H9 (cell line): ENCODE results near the gene USH2A. TPM values are rescaled to one million over a fixed set of nuclear protein-coding genes. Genes with fewer than 3 reads are reported as not detected.
A peak's percentile ranks its signal among the peaks of the same experiment; 100 is the strongest.

Source experiments
- DNase-seq: peaks from one replicate; pipeline ENCODE4 v3.0.0-alpha.2; 2017
- H2AFZ ChIP-seq: one replicate; pipeline ENCODE4 v1.6.1; 2013; ENCODE audit warnings: mild to moderate bottlenecking, low read length, control low read depth, moderate library complexity
- H2AK5ac ChIP-seq: 2 replicates; pipeline ENCODE4 v1.6.1; 2013; ENCODE audit warnings: low read length, control low read depth, mixed read lengths; ENCODE audit not compliant: insufficient read length
- H2BK120ac ChIP-seq: one replicate; pipeline ENCODE4 v1.6.1; 2013; ENCODE audit warnings: low read depth, mild to moderate bottlenecking, low read length, control low read depth, inconsistent platforms; ENCODE audit not compliant: poor library complexity, severe bottlenecking
- H2BK12ac ChIP-seq: 2 replicates; pipeline ENCODE4 v1.6.1; 2013; ENCODE audit warnings: low read length, control low read depth, mixed read lengths, low read depth; ENCODE audit not compliant: insufficient read length
- H2BK15ac ChIP-seq: 2 replicates; pipeline ENCODE4 v1.6.1; 2013; ENCODE audit warnings: low read depth, low read length, control low read depth
- H2BK20ac ChIP-seq: one replicate; pipeline ENCODE4 v1.6.1; 2013; ENCODE audit warnings: low read depth, mild to moderate bottlenecking, low read length, control low read depth, inconsistent platforms; ENCODE audit not compliant: poor library complexity, severe bottlenecking
- H2BK5ac ChIP-seq: 2 replicates; pipeline ENCODE4 v1.6.1; 2013; ENCODE audit warnings: low read length, control low read depth, mixed read lengths; ENCODE audit not compliant: insufficient read length
- H3K14ac ChIP-seq: 2 replicates; pipeline ENCODE4 v1.6.1; 2013; ENCODE audit warnings: low read length, control low read depth; ENCODE audit not compliant: insufficient read depth
- H3K18ac ChIP-seq: 2 replicates; pipeline ENCODE4 v1.6.1; 2013; ENCODE audit warnings: low read depth, mild to moderate bottlenecking, mixed read lengths, low read length, control low read depth; ENCODE audit not compliant: insufficient read length
- H3K23ac ChIP-seq: 2 replicates; pipeline ENCODE4 v1.6.1; 2013; ENCODE audit warnings: low read length, control low read depth, mixed read lengths, low read depth; ENCODE audit not compliant: insufficient read length
- H3K23me2 ChIP-seq: 2 replicates; pipeline ENCODE4 v1.6.1; 2013; ENCODE audit warnings: low read depth, mild to moderate bottlenecking, mixed read lengths, low read length, control low read depth; ENCODE audit not compliant: insufficient read length, poor library complexity, severe bottlenecking
- H3K27ac ChIP-seq: 2 replicates; pipeline ENCODE4 v1.5.1; 2013; ENCODE audit warnings: low read length, control low read depth, mixed read lengths, low read depth; ENCODE audit not compliant: insufficient read length
- H3K27me3 ChIP-seq: 2 replicates; pipeline ENCODE4 v1.6.1; 2013; ENCODE audit warnings: low read length, control low read depth, inconsistent platforms; ENCODE audit not compliant: insufficient read depth
- H3K4ac ChIP-seq: 2 replicates; pipeline ENCODE4 v1.6.1; 2013; ENCODE audit warnings: low read depth, mild to moderate bottlenecking, control low read depth, inconsistent platforms, low read length, moderate library complexity
- H3K4me1 ChIP-seq: 2 replicates; pipeline ENCODE4 v1.6.1; 2013; ENCODE audit warnings: low read length, control low read depth, inconsistent platforms; ENCODE audit not compliant: insufficient read depth
- H3K4me2 ChIP-seq: 2 replicates; pipeline ENCODE4 v1.6.1; 2013; ENCODE audit warnings: low read length, control low read depth, mixed read lengths; ENCODE audit not compliant: insufficient read length, insufficient read depth
- H3K56ac ChIP-seq: 2 replicates; pipeline ENCODE4 v1.6.1; 2013; ENCODE audit warnings: low read depth, mild to moderate bottlenecking, mixed read lengths, low read length, control low read depth; ENCODE audit not compliant: insufficient read length
- H3K79me1 ChIP-seq: 2 replicates; pipeline ENCODE4 v1.6.1; 2013; ENCODE audit warnings: low read depth, mild to moderate bottlenecking, moderate library complexity, low read length, control low read depth, inconsistent platforms; ENCODE audit not compliant: insufficient read depth, poor library complexity, severe bottlenecking
- H3K79me2 ChIP-seq: 2 replicates; pipeline ENCODE4 v1.6.1; 2013; ENCODE audit warnings: low read length, control low read depth, inconsistent platforms; ENCODE audit not compliant: insufficient read depth
- H3K9ac ChIP-seq: 2 replicates; pipeline ENCODE4 v1.6.1; 2013; ENCODE audit warnings: low read length, control low read depth, mixed read lengths; ENCODE audit not compliant: insufficient read length; ENCODE audit errors: extremely low read depth
- H3K9me3 ChIP-seq: one replicate; pipeline ENCODE4 v1.6.1; 2013; ENCODE audit warnings: low read depth, low read length, inconsistent platforms; ENCODE audit not compliant: control insufficient read depth
- H3T11ph ChIP-seq: one replicate; pipeline ENCODE4 v1.6.1; 2013; ENCODE audit warnings: mild to moderate bottlenecking, low read length, control low read depth, inconsistent platforms
- H4K20me1 ChIP-seq: one replicate; pipeline ENCODE4 v1.6.1; 2013; ENCODE audit not compliant: control insufficient read depth, insufficient read length, insufficient read depth
- H4K5ac ChIP-seq: 2 replicates; pipeline ENCODE4 v1.6.1; 2013; ENCODE audit warnings: low read depth, mild to moderate bottlenecking, mixed read lengths, low read length, control low read depth; ENCODE audit not compliant: insufficient read length
- H4K8ac ChIP-seq: replicated peaks from 2 replicates; pipeline ENCODE4 v1.6.1; 2013; ENCODE audit warnings: low read length, control low read depth, mixed read lengths, low read depth; ENCODE audit not compliant: insufficient read length
- H4K91ac ChIP-seq: 2 replicates; pipeline ENCODE4 v1.6.1; 2013; ENCODE audit warnings: low read depth, mild to moderate bottlenecking, moderate library complexity, mixed read lengths, low read length, control low read depth; ENCODE audit not compliant: insufficient read length
- H3K27ac Mint-ChIP-seq, 3 experiments: 2 replicates in 2 of 3; 3 replicates in 1 of 3; pipeline ENCODE4 v1.8.0; 2020 to 2021; ENCODE audit warnings: mixed read lengths in 3 of 3, mild to moderate bottlenecking in 1 of 3, moderate library complexity in 1 of 3
- H3K27me3 Mint-ChIP-seq: 2 replicates; pipeline ENCODE4 v1.8.0; 2021; ENCODE audit warnings: low read depth, mild to moderate bottlenecking, moderate library complexity, mixed read lengths
- H3K36me3 Mint-ChIP-seq, 3 experiments: 2 replicates in 2 of 3; 3 replicates in 1 of 3; pipeline ENCODE4 v1.8.0; 2020 to 2021; ENCODE audit warnings: low read depth in 3 of 3, mixed read lengths in 3 of 3; ENCODE audit not compliant: insufficient read depth in 1 of 3
- H3K4me1 Mint-ChIP-seq, 2 experiments: 2 replicates each; pipeline ENCODE4 v1.8.0; 2020; ENCODE audit warnings: mixed read lengths in 2 of 2
- H3K4me3 Mint-ChIP-seq, 2 experiments: 2 replicates in 1 of 2; 3 replicates in 1 of 2; pipeline ENCODE4 v1.8.0; 2020 to 2021; ENCODE audit warnings: mild to moderate bottlenecking in 2 of 2, mixed read lengths in 2 of 2, moderate library complexity in 1 of 2
- H3K9me3 Mint-ChIP-seq, 2 experiments: 2 replicates in 1 of 2; 3 replicates in 1 of 2; pipeline ENCODE4 v1.8.0; 2020; ENCODE audit warnings: mild to moderate bottlenecking in 2 of 2, mixed read lengths in 2 of 2, moderate library complexity in 1 of 2
- CTCF ChIP-seq: fragments of 200-600 bp; sonication (generic); conservative IDR thresholded peaks from 3 replicates; pipeline ENCODE4 v1.8.0; 2021; ENCODE audit warnings: antibody characterized with exemption, mild to moderate bottlenecking
- WGBS: extraction: QIAGEN DNeasy Blood & Tissue Kit; methylation state at CpG from one replicate; pipeline ENCODE4 v1.1.7; 2013; ENCODE audit warnings: missing lambda C conversion rate, low lambda C conversion rate, mixed read lengths; ENCODE audit not compliant: insufficient read length; ENCODE audit errors: extremely low coverage; 5-methylcytosine and 5-hydroxymethylcytosine counted together
- total RNA-seq: library from RNA; stranded (reverse); gene quantifications from 2 replicates; pipeline ENCODE4 v1.2.1, GENCODE V29; 2021

Gene USH2A
- total RNA-seq, 1 experiment from 2014 or later = 0.11 TPM

GRCh38 chr1:215971793-215972441 lies 451.3 kb downstream of the USH2A start:
- H2BK20ac ChIP-seq = no peak overlapping the region
- no peak overlapping the region for H3T11ph ChIP-seq
- Mint-ChIP-seq H3K36me3 (no peaks in the 10 kb centered on the region), H3K4me3 (no peak overlapping the region), H3K9me3 (no peaks in the 10 kb centered on the region), H3K27me3 (no peaks in the 10 kb centered on the region), H3K27ac (no peak overlapping the region; a peak in 1 of 7 replicates), H3K4me1 (peaks cover 7 to 15% of the 10 kb centered on the region in 2 experiments; a peak in 2 of 4 replicates)
- no peak overlapping the region for H3K9ac ChIP-seq
- H3K4me1 ChIP-seq = no peaks in the 10 kb centered on the region
- DNase-seq = no peak
- no peak overlapping the region for H2BK5ac ChIP-seq
- H2AK5ac ChIP-seq = no peak overlapping the region
- H4K5ac ChIP-seq = no peak overlapping the region
- H3K56ac ChIP-seq = no peak overlapping the region
- no peaks in the 10 kb centered on the region for H3K79me2 ChIP-seq
- H4K20me1 ChIP-seq = no peaks in the 10 kb centered on the region
- H3K4ac ChIP-seq = no peak overlapping the region
- H2BK12ac ChIP-seq = no peak overlapping the region
- H2BK15ac ChIP-seq = no peak overlapping the region
- H3K14ac ChIP-seq = no peak overlapping the region
- no peak overlapping the region for H2BK120ac ChIP-seq
- no peak overlapping the region for H3K18ac ChIP-seq
- H3K27ac ChIP-seq = no peak overlapping the region
- H3K23me2 ChIP-seq = no peaks in the 10 kb centered on the region
- H4K8ac ChIP-seq = no peak overlapping the region
- no peak overlapping the region for H3K4me2 ChIP-seq
- WGBS = no CpG with 5 or more reads among the region's 10 CpGs
- peak; percentile 34; the same call in 2 of the 3 replicates for TF ChIP-seq CTCF
- H2AFZ ChIP-seq = no peak overlapping the region
- no peak overlapping the region for H4K91ac ChIP-seq
- H3K9me3 ChIP-seq = no peaks in the 10 kb centered on the region
- no peaks in the 10 kb centered on the region for H3K27me3 ChIP-seq
- no peaks in the 10 kb centered on the region for H3K79me1 ChIP-seq
- no peak overlapping the region for H3K23ac ChIP-seq
